GM21825 (cell line): ENCODE measurements around the gene MT1B.

Experiments used
- ATAC-seq: cut with Tn5 transposase; IDR thresholded peaks from one replicate; pipeline ENCODE4 v1.9.1; 2021; ENCODE audit warnings: mild to moderate bottlenecking, moderate library complexity; ENCODE audit not compliant: unreplicated experiment

The MT1B gene

GRCh38 chr16:56683424-56684172, 31.9 kb downstream of the MT1B start:
- no peak for ATAC-seq

GRCh38 chr16:56684256-56684925, 32.7 kb downstream of the MT1B start:
- no peak for ATAC-seq

GRCh38 chr16:56684926-56685590, 33.4 kb downstream of the MT1B start:
- no peak for ATAC-seq

GRCh38 chr16:56686758-56687157, 35.1 kb downstream of the MT1B start:
- no peak for ATAC-seq

- no peak for ATAC-seq
These were observed 37.1 kb downstream of the MT1B start for GRCh38 chr16:56688762-56689161.

GRCh38 chr16:56689171-56689570, 37.5 kb downstream of the MT1B start:
- no peak for ATAC-seq

- no peak for ATAC-seq
These were observed 38.9 kb downstream of the MT1B start for GRCh38 chr16:56690420-56691122.

GRCh38 chr16:56691885-56692284, 40.2 kb downstream of the MT1B start:
- no peak for ATAC-seq

- no peak for ATAC-seq
These were observed 43.6 kb downstream of the MT1B start for GRCh38 chr16:56695246-56695645.

- ATAC-seq = no peak
These were observed 45.9 kb downstream of the MT1B start for GRCh38 chr16:56697456-56698155.

GRCh38 chr16:56700195-56700594, 48.5 kb downstream of the MT1B start:
- no peak for ATAC-seq

- no peak for ATAC-seq
These were observed 48.9 kb downstream of the MT1B start for GRCh38 chr16:56700631-56701030.

GRCh38 chr16:56701534-56701933, 49.8 kb downstream of the MT1B start:
- ATAC-seq = no peak
